GM12873 (cell line): ENCODE results near the gene FXYD7.

ENCODE experiments used
- TF ChIP-seq, protein P1 (sequence below): IDR thresholded peaks from 2 replicates; pipeline ENCODE4 v1.5.1; 2012; ENCODE audit warnings: low read depth, mild to moderate bottlenecking, moderate library complexity, low read length, control low read depth; ENCODE audit not compliant: insufficient read depth; ENCODE audit errors: missing control alignments

FXYD7 gene, protein sequence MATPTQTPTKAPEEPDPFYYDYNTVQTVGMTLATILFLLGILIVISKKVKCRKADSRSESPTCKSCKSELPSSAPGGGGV

DNA sequence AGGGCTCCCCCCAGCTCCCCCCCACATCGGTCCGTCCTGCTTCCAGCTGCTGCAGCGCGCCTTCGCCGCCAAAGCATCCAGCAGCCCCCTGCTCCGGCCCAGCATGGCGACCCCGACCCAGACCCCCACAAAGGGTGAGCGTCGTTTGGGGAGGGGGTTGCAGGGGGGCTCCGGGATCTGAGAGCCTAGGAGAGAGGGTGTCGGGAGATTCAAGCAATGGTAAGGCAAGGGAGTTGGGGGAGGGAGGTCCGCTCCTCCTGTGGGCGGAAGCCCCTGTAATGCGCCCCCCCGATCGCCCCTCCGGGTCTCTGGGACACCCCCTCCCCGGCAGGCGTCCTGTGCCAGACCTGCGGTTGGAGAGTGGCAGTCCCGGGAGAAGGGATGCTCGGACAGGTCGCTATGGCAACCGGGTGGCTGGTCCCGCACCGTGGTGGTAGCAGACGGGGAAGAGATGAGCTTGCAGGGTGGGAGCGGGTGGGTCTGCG, at the start of gene FXYD7:
FXYD7 (plus strand) TSS at position 25 of the 485 bp plus-strand sequence; CDS start at position 104, 79 bp downstream.
- TF ChIP-seq, protein P1, sequence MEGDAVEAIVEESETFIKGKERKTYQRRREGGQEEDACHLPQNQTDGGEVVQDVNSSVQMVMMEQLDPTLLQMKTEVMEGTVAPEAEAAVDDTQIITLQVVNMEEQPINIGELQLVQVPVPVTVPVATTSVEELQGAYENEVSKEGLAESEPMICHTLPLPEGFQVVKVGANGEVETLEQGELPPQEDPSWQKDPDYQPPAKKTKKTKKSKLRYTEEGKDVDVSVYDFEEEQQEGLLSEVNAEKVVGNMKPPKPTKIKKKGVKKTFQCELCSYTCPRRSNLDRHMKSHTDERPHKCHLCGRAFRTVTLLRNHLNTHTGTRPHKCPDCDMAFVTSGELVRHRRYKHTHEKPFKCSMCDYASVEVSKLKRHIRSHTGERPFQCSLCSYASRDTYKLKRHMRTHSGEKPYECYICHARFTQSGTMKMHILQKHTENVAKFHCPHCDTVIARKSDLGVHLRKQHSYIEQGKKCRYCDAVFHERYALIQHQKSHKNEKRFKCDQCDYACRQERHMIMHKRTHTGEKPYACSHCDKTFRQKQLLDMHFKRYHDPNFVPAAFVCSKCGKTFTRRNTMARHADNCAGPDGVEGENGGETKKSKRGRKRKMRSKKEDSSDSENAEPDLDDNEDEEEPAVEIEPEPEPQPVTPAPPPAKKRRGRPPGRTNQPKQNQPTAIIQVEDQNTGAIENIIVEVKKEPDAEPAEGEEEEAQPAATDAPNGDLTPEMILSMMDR = no peak

DNA sequence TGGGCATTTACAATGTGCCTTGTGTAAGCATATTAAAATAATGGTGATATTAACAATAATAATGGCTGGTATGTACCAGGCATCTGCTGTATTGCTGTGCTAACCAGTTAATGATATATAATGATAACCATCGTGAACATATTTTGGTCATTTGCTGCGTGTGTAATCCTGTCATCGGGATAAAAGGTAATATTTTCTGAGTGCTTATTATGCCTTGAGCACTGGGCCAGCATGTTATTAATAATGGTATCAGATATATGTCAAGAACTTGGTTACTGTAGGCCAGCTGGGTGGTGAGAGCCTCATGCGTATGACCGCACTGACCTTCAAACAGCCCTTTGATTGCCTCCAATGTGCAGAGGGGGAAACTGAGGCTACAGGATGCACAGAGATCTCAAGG, 49.6 kb upstream of the FXYD7 start:
- TF ChIP-seq, protein P1 = no peak

DNA sequence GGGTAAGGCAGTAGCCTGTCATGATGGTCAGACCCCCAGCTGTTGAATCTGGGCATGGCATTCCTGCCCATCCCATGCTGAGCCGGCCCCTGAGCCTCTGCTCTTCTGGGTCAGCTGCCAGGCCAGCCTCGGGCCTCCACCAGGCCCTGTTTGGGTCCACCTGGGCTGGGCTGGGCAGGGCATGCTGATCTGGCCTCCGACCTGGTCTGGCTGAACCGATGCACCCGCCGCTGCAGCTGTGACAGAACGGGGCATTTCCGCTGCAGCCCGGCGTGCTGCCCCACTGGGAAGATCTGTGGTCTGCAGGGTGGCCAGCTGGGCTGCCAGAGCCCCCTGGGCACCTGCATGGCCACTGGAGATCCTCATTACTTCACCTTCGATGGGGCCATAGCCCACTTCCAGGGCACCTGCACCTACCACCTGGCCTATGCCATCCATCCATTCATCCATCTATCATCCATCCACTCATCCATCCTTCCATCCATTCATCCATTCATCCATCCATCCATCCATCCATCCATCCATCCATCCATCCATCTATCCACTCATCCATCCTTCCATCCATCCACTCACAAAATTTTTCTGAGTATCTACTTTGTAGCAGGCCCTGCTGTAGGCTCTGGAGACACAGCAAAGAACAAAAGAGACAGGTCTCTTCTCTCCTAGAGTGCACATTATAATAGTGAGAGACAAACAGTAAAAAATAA, 49.0 kb upstream of the FXYD7 start:
- TF ChIP-seq, protein P1 = no peak

DNA sequence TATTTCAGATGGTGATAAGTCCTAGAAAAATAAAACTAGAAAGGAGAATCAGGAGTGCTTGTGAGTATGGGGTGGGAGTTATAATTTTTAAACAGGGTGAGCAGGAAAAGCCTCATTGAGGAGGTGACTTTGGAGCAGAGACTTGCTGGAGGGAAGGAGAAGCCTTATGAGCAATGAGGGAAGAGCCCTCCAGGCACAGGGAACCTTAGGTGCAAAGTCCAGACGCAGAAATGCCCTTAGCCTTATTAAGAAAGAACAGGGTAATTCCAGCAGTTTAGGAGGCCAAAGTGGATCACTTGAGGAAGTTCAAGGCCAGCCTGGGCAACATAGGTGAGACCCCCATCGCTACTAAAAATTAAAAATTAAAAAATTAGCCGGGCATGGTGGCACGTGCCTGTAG, 48.4 kb upstream of the FXYD7 start:
- TF ChIP-seq, protein P1 = no peak

DNA sequence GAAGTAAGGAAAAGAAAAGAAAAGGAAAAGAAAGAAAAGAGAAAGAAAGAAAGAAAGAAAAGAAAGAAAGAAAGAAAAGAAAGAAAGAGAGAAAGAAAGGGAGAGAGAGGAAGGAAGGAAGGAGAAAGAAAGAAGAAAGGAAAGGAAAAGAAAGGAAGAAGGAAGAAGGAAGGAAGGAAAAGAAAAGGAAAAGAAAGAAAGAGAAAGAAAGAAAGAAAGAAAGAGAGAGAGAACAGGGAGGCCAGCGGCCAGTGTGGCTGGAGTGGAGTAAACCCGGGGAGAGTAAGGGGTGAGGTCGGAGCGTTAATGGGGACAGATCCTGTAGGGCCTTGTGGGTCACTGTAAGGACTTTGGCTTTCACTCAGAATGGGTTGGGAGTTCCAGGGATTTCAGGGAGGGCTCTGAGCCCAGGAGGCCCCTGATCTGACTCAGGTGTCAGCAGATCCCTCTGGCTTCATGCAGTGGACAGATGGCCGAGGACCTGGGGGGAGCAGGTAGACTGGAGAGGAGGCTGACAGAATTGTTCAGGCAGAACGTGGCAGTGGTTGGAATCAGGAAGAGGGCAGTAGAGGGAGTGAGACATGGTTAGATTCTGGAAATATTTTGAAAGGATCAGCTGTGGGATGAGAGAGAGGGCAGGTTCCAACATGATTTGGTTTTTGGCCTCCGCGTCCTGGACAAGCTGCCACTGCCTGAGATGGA, 47.2 kb upstream of the FXYD7 start:
- TF ChIP-seq, protein P1 = no peak

DNA sequence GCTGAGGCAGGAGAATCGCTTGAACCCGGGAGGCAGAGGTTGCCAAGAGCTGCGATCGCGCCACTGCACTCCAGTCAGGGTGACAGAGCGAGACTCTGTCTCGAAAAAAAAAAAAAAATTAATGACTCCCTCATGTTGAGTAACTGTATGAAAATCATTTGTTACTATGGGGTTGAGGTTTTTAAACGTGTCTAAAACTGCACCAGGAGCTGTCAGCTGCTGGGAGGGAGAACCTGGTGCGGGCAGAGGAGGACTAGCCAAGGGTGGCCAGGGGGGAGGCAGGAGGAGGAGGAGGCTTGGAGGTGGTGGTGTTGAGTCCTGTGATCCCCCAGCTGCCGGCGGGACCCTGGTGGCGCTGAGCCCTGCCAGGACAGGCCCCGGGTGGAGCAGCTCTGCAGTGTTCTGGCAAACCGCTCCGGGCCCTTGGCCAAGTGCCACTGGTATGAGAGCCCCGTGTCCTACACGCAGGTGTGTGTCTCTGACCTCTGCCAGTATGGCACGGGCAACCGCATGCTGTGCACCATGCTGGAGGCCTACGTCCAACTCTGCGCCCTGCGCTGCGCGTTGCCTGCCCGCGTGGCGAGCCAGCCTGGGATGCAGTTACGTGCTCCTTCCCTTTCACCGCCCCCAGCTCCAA, 44.5 kb upstream of the FXYD7 start:
- TF ChIP-seq, protein P1 = no peak
